Mesothelial cell of epicardium (in vitro differentiated cells): ENCODE measurements around the gene ZNF480. TPM values are rescaled to one million over a fixed set of nuclear protein-coding genes. Genes with fewer than 3 reads are reported as not detected.
"Not testable (repeated sequence)": the region's sequence is repeated elsewhere in the genome, so short reads cannot be mapped to it uniquely, and the experiment has no call there.

Source experiments
- DNase-seq, 2 experiments: peaks; one replicate each; pipeline ENCODE4 v3.0.0; 2021; ENCODE audit warnings: low spot score in 2 of 2; ENCODE audit not compliant: unreplicated experiment in 2 of 2
- H3K27ac Mint-ChIP-seq: 2 replicates; pipeline ENCODE4 v1.8.0; 2021; ENCODE audit warnings: mixed read lengths
- H3K27me3 Mint-ChIP-seq: 2 replicates; pipeline ENCODE4 v1.8.0; 2021; ENCODE audit warnings: low read depth, mixed read lengths
- H3K36me3 Mint-ChIP-seq: 2 replicates; pipeline ENCODE4 v1.8.0; 2021; ENCODE audit warnings: mixed read lengths
- H3K4me1 Mint-ChIP-seq: 2 replicates; pipeline ENCODE4 v1.8.0; 2021; ENCODE audit warnings: mixed read lengths
- H3K4me3 Mint-ChIP-seq: 2 replicates; pipeline ENCODE4 v1.8.0; 2021; ENCODE audit warnings: mild to moderate bottlenecking, moderate library complexity, mixed read lengths
- H3K9me3 Mint-ChIP-seq: 2 replicates; pipeline ENCODE4 v1.8.0; 2021; ENCODE audit warnings: mixed read lengths
- total RNA-seq: library from RNA; stranded (reverse); gene quantifications from 3 replicates; pipeline ENCODE4 v1.2.1, GENCODE V29; 2021
- TF ChIP-seq, protein P1 (sequence below): fragments of 200-600 bp; sonication (generic); IDR thresholded peaks from one replicate; pipeline ENCODE4 v1.5.0; 2021; ENCODE audit warnings: antibody characterized with exemption; ENCODE audit not compliant: unreplicated experiment

ZNF480 gene
- 16.3 to 18.0 TPM (median 18.0 TPM) in 3 replicates for total RNA-seq

DNA sequence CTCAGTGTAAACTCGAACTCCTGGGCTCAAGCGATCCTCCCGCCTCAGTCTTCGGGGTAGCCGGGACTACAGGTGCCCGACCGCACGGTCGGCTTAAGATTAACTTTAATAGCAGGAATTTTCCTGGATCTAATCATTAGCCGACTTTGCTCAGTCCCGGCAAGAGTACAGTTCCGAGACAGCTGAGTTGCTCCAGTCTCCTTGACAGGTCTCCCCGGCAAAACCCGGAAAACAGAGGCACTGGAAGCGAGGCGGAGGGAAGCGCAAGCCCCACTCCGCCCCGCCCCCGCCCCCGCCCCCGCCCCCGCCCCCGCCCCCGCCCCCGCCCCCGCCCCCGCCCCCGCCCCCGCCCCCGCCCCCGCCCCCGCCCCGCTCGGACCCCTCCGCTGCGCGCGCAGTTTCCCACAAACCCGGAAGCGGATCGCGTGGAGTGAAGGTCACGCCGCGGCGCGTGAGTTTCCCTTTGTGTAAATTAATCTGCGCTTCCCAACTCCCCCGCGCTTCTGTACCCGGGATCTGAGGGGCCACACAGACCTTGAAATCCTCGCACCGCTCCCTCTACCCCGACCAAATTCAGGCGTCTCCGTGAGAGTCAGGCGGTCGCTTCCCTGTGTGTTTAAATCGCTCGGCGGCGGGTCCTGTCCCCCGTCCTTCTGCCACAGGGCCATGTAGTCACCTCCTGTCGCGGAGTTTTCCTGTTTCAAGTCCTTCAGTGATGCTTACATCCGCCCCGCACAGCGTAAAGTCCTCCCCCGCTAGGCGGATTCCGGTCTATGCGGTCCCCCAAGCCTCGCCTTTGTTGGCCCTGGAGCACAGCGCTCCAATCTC is at the start of gene ZNF480:
Gene ZNF480 (plus strand): TSS at position 397 of the 828 bp plus-strand sequence. CDS start 3,244 bp downstream, outside the sequence.
- peaks cover 13% of the 10 kb centered on the region for H3K4me1 Mint-ChIP-seq
- peaks cover 52% of the 10 kb centered on the region for H3K36me3 Mint-ChIP-seq
- peak; percentile 76 to 83 for DNase-seq
- H3K27me3 Mint-ChIP-seq, result no peaks in the 10 kb centered on the region
- H3K27ac Mint-ChIP-seq, result peak within 1 kb of the TSS; percentile 88
- peak within 1 kb of the TSS; percentile 84 for H3K4me3 Mint-ChIP-seq
- TF ChIP-seq, protein P1, sequence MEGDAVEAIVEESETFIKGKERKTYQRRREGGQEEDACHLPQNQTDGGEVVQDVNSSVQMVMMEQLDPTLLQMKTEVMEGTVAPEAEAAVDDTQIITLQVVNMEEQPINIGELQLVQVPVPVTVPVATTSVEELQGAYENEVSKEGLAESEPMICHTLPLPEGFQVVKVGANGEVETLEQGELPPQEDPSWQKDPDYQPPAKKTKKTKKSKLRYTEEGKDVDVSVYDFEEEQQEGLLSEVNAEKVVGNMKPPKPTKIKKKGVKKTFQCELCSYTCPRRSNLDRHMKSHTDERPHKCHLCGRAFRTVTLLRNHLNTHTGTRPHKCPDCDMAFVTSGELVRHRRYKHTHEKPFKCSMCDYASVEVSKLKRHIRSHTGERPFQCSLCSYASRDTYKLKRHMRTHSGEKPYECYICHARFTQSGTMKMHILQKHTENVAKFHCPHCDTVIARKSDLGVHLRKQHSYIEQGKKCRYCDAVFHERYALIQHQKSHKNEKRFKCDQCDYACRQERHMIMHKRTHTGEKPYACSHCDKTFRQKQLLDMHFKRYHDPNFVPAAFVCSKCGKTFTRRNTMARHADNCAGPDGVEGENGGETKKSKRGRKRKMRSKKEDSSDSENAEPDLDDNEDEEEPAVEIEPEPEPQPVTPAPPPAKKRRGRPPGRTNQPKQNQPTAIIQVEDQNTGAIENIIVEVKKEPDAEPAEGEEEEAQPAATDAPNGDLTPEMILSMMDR, result no peak
- H3K9me3 Mint-ChIP-seq, result peaks cover 24% of the 10 kb centered on the region

DNA sequence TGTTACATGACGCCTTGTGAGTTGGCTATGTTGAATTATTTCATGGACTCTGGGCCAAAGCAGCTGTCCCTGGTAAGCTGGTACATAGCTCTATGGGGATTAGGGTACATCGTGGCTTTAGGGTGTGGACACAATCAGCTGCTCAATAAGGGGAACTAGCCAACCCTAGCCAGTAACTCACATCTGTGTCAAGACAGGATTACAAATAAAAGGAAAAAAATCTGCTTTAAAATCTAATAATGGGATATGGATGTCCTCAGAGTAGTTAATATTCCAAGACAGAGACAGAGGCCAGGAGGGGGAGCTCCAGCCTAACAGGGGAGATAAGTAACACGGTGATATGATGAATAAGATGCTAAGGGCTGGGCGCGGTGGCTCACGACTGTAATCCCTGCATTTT is 48.7 kb upstream of the ZNF480 start:
- no peak for DNase-seq
- Mint-ChIP-seq H3K4me3 (no peak overlapping the region), H3K27ac (no peak overlapping the region)

DNA sequence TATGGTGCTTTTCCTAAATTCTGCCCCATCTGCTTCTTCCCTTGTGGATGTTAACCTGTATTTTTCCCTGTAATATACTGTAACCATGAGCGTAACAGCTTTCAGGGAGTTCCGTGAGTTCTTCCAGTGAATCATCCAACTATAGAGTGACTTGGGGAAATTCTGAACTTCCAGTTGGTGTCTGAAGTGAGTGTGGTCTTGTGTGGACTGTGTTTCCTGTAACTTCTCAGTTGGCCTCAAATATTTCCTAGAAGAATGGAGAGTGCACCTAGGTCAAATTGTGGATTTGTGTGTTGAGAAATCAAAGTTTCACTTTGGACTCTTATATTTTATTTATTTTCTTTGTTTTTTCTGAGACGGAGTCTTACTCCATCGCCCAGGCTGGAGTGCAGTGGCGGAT is 38.5 kb upstream of the ZNF480 start:
- no peak for DNase-seq
- no peak overlapping the region for H3K27ac Mint-ChIP-seq

More for the DNA sequence above, 48.7 kb upstream of the ZNF480 start:
- TF ChIP-seq, protein P1, result no peak
- Mint-ChIP-seq H3K27me3 (peaks cover 5% of the 10 kb centered on the region), H3K4me1 (no peaks in the 10 kb centered on the region), H3K36me3 (no peaks in the 10 kb centered on the region), H3K9me3 (peaks cover 4% of the 10 kb centered on the region)

DNA sequence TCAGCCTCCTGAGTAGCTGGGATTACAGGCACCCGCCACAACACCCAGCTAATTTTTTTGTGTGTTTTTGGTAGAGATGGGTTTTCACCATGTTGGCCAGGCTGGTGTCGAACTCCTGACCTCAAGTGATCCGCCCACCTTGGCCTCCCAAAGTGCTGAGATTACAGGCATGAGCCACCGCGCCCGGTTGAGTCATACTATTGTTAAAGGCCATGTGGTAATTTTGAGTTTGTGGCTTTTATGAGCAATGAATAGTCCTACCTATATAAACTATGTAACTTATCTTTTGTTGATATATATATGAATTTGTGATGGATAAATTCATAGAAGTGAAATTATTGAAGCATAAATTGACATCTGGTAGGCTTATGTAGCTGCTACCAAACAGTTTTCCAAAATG is 31.4 kb upstream of the ZNF480 start:
- H3K9me3 Mint-ChIP-seq, H3K27me3 Mint-ChIP-seq, H3K4me3 Mint-ChIP-seq, H3K36me3 Mint-ChIP-seq, DNase-seq, H3K27ac Mint-ChIP-seq, H3K4me1 Mint-ChIP-seq: not testable (repeated sequence)

More for the DNA sequence above, 38.5 kb upstream of the ZNF480 start:
- TF ChIP-seq, protein P1, result no peak
- H3K4me3 Mint-ChIP-seq, result no peak overlapping the region
- H3K27me3 Mint-ChIP-seq, result peaks cover 13% of the 10 kb centered on the region
- no peaks in the 10 kb centered on the region for H3K36me3 Mint-ChIP-seq
- no peaks in the 10 kb centered on the region for H3K4me1 Mint-ChIP-seq
- no peaks in the 10 kb centered on the region for H3K9me3 Mint-ChIP-seq

DNA sequence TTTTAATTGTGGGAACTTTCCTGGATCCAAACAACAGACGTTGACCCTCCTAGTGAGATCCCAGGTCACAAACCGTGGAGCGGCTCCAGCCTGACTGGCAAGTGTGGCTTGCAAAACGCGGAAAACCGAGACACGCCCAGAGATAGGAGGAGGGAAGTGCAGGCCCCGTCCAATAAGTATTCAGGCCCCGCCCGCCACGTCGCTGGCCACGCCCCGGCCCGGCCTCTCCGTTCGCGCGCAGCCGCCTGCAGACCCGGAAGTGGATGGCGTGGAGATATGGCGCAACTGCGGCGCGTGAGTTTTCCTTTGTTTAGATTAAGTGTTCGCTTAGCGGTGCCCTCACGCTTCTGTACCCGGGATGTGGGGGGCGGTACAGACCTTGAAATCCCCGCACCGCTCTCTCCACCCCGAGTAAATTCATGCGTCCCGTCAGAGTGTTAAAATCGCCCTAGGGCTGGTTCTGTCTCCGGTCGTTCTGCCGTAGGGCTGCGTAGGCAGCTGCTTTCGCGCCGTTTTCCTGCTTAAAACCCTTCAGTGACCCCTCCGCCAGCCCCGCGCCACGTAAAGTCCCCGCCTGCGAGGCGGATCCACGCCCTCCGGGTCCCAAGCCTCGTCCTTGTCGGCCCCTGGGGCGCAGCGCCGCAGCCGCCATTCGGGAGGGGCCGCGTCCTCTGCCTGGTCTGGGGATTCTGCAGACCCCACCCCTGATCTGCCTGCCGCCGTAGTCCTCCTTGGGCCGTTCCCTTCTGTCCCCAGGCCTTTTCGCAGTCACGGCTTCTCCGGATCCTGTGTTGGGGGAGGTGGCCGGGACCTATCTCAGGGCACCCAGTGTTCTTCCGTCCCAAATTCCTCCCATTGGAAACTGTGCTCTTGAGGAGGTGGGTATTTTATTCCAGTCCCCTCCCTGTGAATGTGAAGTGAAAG is 27.4 kb upstream of the ZNF480 start, which contains the start of gene ZNF766:
Gene ZNF766 (plus strand): TSS at position 250 of the 924 bp plus-strand sequence. CDS start 27 bp downstream, at position 277.
- peaks cover 13% of the 10 kb centered on the region for H3K9me3 Mint-ChIP-seq
- TF ChIP-seq, protein P1, result no peak
- H3K36me3 Mint-ChIP-seq, result peaks cover 21% of the 10 kb centered on the region
- peaks cover 20% of the 10 kb centered on the region for H3K4me1 Mint-ChIP-seq
- no peaks in the 10 kb centered on the region for H3K27me3 Mint-ChIP-seq
- H3K27ac Mint-ChIP-seq, result peak within 1 kb of the TSS; percentile 98
- H3K4me3 Mint-ChIP-seq, result peak within 1 kb of the TSS; percentile 93
- DNase-seq, result peak; percentile 92 to 98
